ENCODE measurements around the gene CAV3. TPM values are rescaled to one million over a fixed set of nuclear protein-coding genes. Genes with fewer than 3 reads are reported as not detected.

The CAV3 gene
- total and polyA plus RNA-seq, 4 donors = not detected

GRCh38 chr3:8793242-8793641 lies 59.6 kb downstream of the CAV3 start (continued):
- TF ChIP-seq REST (IDR thresholded peaks at IDR 0.05) (no peak), MAX (IDR thresholded peaks at IDR 0.05) (no peak), RXRA (IDR thresholded peaks at IDR 0.05) (no peak), GABPA (IDR thresholded peaks at IDR 0.05 in 1 of 2, conservative IDR thresholded peaks at IDR 0.05 in 1 of 2) (no peak)

GRCh38 chr3:8794247-8794646 lies 60.6 kb downstream of the CAV3 start:
- Histone ChIP-seq H3K4me3 (ENCODE audit: low read depth in 1 of 3, low read length in 3 of 3) (no peak overlapping the region), H3K36me3 (ENCODE audit: control insufficient read depth in 4 of 4, insufficient read depth in 3 of 4, low read depth in 1 of 4, low read length in 3 of 4) (no peaks in the 10 kb centered on the region), H3K27me3 (ENCODE audit: control insufficient read depth in 4 of 4, insufficient read depth in 4 of 4, low read length in 3 of 4) (no peaks in the 10 kb centered on the region), H3K27ac (ENCODE audit: low read depth in 1 of 2, low read length in 2 of 2) (no peak overlapping the region), H3K9ac (ENCODE audit: low read depth in 1 of 2, low read length in 2 of 2) (no peak overlapping the region), H3K4me1 (ENCODE audit: control insufficient read depth in 4 of 4, insufficient read depth in 4 of 4, low read length in 3 of 4) (no peaks in the 10 kb centered on the region), H3K9me3 (ENCODE audit: control insufficient read depth in 4 of 4, low read length in 3 of 4) (peaks cover 0 to 4% (median 0%) of the 10 kb centered on the region in 4 donors)
- no peak for DNase-seq (ENCODE audit: low spot score)
- 91% methylated on average over 3 of the region's 3 CpGs for WGBS
- TF ChIP-seq HNF4A (conservative IDR thresholded peaks at IDR 0.05) = no peak
- TF ChIP-seq SP1 (IDR thresholded peaks at IDR 0.05) = no peak
- no peak for TF ChIP-seq ATF3 (IDR thresholded peaks at IDR 0.05)
- no peak for TF ChIP-seq CTCF (IDR thresholded peaks at IDR 0.05; ENCODE audit: low read depth, low read length, missing input control)
- TF ChIP-seq RAD21 (IDR thresholded peaks at IDR 0.05) = no peak
- TF ChIP-seq FOXA2 (IDR thresholded peaks at IDR 0.05) = no peak
- TF ChIP-seq GABPA (IDR thresholded peaks at IDR 0.05 in 1 of 2, conservative IDR thresholded peaks at IDR 0.05 in 1 of 2) = no peak
- no peak for TF ChIP-seq EGR1 (IDR thresholded peaks at IDR 0.05; ENCODE audit: low read depth in 2 of 2)
- no peak for TF ChIP-seq TAF1 (conservative IDR thresholded peaks at IDR 0.05)
- no peak for TF ChIP-seq RXRA (IDR thresholded peaks at IDR 0.05)
- no peak for TF ChIP-seq REST (IDR thresholded peaks at IDR 0.05)
- no peak for TF ChIP-seq ZBTB33 (IDR thresholded peaks at IDR 0.05)
- TF ChIP-seq FOXA1 (IDR thresholded peaks at IDR 0.05) = no peak
- no peak for TF ChIP-seq HNF4G (IDR thresholded peaks at IDR 0.05)
- TF ChIP-seq YY1 (IDR thresholded peaks at IDR 0.05) = no peak

All from liver (tissue), 9 donors.